ENCODE results near the gene DMBX1.

DNA sequence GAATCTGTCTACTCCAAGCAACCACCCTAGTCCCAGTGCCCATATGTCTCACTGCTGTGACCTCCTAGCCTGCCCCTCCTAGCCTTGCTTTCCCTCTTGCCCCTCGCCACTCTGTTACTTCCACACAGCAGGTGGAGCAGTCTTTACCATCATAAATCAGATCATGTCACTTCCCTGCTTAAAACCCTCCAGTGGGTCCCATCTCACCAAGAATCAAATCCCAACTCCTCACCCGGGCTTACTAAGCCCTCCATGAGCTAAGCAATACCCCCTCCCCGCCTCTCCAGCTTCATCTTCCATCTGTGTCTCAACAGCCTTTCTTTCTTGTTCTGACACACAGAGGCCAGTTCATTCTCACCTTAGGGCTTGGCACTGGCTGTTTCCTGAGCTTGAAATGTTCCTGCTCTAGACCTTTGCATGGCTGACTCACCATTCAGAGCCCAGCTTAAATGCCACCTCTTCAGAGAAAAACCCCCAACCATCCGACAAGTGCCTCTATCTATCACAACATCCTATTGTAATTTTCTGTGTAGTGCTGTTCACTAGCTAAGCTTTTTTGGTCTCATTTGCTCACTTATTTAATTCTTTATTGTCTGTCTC, 39.5 kb downstream of the DMBX1 start:
- TF ChIP-seq CTCF (IDR thresholded peaks at IDR 0.05 in 8 of 11, conservative IDR thresholded peaks at IDR 0.05 in 3 of 11) (no peak), POLR2A (IDR thresholded peaks at IDR 0.05) (no peak), POLR2AphosphoS5 (IDR thresholded peaks at IDR 0.05) (no peak)
